Vagina (tissue), 2 donors: Measurements from ENCODE around the gene SORCS2. TPM values are rescaled to one million over a fixed set of nuclear protein-coding genes. Genes with fewer than 3 reads are reported as not detected.
A peak's percentile ranks its signal among the peaks of the same experiment; 100 is the strongest.

Source experiments
- DNase-seq, 2 donors: peaks; one replicate each; pipeline ENCODE4 v3.0.0-alpha.2; 2017; ENCODE audit errors: extremely low spot score in 2 of 2
- H3K27ac ChIP-seq: fragments of 200-600 bp; sonication (generic); one replicate; pipeline ENCODE4 v1.5.1; 2019
- H3K27me3 ChIP-seq: fragments of 200-600 bp; sonication (generic); one replicate; pipeline ENCODE4 v1.5.1; 2019
- H3K36me3 ChIP-seq, 2 donors: fragments of 200-600 bp; sonication (generic); one replicate each; pipeline ENCODE4 v1.5.1; 2017 to 2019
- H3K4me1 ChIP-seq: fragments of 200-600 bp; sonication (generic); one replicate; pipeline ENCODE4 v1.5.1; 2019
- H3K4me3 ChIP-seq, 2 donors: fragments of 200-600 bp; sonication (generic); 1 replicate in 1 of 2; 2 replicates in 1 of 2; pipeline ENCODE4 v1.5.1; 2016 to 2019
- H3K9me3 ChIP-seq: fragments of 200-600 bp; sonication (generic); one replicate; pipeline ENCODE4 v1.5.1; 2019
- POLR2A ChIP-seq, 2 donors: fragments of 450-650 bp; IDR thresholded peaks; one replicate each; pipeline ENCODE4 v1.6.1; 2017; ENCODE audit warnings: antibody characterized with exemption in 2 of 2, mild to moderate bottlenecking in 2 of 2, moderate library complexity in 2 of 2
- POLR2AphosphoS5 ChIP-seq, 2 donors: sonication (generic); formaldehyde crosslinking; IDR thresholded peaks; one replicate each; pipeline ENCODE4 v1.9.0; 2017; ENCODE audit warnings: antibody characterized with exemption in 2 of 2, mild to moderate bottlenecking in 2 of 2, low read depth in 1 of 2; ENCODE audit not compliant: insufficient read depth in 1 of 2
- intact Hi-C: fragments of 100-400 bp; cut with DNase I; formaldehyde crosslinking; loops from one replicate; pipeline ENCODE4 v1.15.1; 2023
- total RNA-seq: library from RNA; depleted of rRNA; stranded (reverse); fragments of >200 nt; gene quantifications from one replicate; pipeline ENCODE4 v1.2.3, GENCODE V29; 2016
- TF ChIP-seq, protein P1 (sequence below), 3 experiments: fragments of 450-650 bp in 2 of 3; fragments of 200-600 bp in 1 of 3; sonication (generic) in 1 of 3; IDR thresholded peaks; one replicate each; pipeline ENCODE4 v1.5.1; 2017 to 2019; ENCODE audit warnings: antibody characterized with exemption in 3 of 3, mild to moderate bottlenecking in 2 of 3, moderate library complexity in 2 of 3

SORCS2 gene
- total RNA-seq, 1 donor from 2014 or later: 5.4 TPM

DNA sequence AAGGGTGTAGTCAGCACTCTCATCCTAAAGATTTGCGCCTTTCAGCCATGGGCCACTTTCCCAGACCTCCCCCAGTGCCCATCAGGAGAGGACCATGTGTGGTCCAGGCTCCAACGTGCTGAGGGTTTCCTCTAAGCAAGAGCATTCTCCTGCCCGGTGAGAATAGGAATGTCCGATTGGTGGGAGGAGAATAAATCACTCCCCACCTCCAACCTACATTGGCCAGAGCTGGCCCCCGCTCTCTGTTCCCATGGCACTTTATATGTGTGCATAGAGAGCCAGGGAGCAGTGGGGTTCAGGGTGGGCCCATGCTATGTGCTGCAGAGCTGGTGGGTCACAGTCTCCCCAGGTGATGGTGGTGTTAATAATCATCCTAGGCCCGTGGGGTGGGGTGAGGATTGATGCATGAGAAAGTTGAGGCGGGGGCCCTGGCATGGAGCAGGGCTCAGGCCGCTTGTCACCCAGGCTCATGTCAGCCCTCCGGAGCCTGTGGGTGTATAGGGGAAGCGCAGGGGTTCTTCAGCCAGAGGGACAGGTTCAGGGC, 6.8 kb upstream of the SORCS2 start:
- no peaks in the 10 kb centered on the region for H3K9me3 ChIP-seq
- H3K27me3 ChIP-seq: no peaks in the 10 kb centered on the region
- intact Hi-C loops: no loop called here
- no peak overlapping the region for H3K27ac ChIP-seq
- no peaks in the 10 kb centered on the region for H3K36me3 ChIP-seq
- no peak for DNase-seq
- H3K4me3 ChIP-seq: no peak overlapping the region
- TF ChIP-seq POLR2A (IDR thresholded peaks at IDR 0.05): no peak
- no peak for TF ChIP-seq POLR2AphosphoS5 (IDR thresholded peaks at IDR 0.05; ENCODE audit: insufficient read depth in 1 of 2, low read depth in 1 of 2)
- TF ChIP-seq, protein P1, sequence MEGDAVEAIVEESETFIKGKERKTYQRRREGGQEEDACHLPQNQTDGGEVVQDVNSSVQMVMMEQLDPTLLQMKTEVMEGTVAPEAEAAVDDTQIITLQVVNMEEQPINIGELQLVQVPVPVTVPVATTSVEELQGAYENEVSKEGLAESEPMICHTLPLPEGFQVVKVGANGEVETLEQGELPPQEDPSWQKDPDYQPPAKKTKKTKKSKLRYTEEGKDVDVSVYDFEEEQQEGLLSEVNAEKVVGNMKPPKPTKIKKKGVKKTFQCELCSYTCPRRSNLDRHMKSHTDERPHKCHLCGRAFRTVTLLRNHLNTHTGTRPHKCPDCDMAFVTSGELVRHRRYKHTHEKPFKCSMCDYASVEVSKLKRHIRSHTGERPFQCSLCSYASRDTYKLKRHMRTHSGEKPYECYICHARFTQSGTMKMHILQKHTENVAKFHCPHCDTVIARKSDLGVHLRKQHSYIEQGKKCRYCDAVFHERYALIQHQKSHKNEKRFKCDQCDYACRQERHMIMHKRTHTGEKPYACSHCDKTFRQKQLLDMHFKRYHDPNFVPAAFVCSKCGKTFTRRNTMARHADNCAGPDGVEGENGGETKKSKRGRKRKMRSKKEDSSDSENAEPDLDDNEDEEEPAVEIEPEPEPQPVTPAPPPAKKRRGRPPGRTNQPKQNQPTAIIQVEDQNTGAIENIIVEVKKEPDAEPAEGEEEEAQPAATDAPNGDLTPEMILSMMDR (IDR thresholded peaks at IDR 0.05): no peak
- H3K4me1 ChIP-seq: no peaks in the 10 kb centered on the region

DNA sequence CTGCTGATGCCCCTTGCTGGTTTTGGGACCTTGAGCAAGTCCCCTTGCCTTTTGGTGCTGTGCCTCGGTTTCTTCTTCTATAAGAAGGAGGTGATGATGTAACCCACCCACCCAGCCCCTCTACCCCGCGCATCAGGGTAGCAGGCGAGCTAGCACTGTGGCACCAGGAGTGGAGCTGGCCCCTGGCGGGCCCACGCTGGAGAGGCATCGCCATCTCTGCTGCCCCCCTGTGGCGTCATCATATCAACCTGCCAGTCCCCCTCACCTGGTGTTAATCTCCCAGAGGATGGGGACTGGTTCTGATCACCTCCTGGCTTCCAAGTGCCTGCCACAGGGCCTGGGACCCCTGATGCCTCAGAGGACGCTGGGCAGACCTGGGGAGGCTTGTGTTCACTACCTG, 6.3 kb upstream of the SORCS2 start:
- Histone ChIP-seq H3K4me1 (no peaks in the 10 kb centered on the region), H3K4me3 (no peak overlapping the region), H3K27me3 (no peaks in the 10 kb centered on the region), H3K27ac (no peak overlapping the region), H3K9me3 (no peaks in the 10 kb centered on the region), H3K36me3 (no peaks in the 10 kb centered on the region)
- intact Hi-C loops: no loop called here
- no peak for DNase-seq
- TF ChIP-seq POLR2A (IDR thresholded peaks at IDR 0.05) (no peak), POLR2AphosphoS5 (IDR thresholded peaks at IDR 0.05; ENCODE audit: insufficient read depth in 1 of 2, low read depth in 1 of 2) (no peak)
- TF ChIP-seq, protein P1 (IDR thresholded peaks at IDR 0.05): no peak

DNA sequence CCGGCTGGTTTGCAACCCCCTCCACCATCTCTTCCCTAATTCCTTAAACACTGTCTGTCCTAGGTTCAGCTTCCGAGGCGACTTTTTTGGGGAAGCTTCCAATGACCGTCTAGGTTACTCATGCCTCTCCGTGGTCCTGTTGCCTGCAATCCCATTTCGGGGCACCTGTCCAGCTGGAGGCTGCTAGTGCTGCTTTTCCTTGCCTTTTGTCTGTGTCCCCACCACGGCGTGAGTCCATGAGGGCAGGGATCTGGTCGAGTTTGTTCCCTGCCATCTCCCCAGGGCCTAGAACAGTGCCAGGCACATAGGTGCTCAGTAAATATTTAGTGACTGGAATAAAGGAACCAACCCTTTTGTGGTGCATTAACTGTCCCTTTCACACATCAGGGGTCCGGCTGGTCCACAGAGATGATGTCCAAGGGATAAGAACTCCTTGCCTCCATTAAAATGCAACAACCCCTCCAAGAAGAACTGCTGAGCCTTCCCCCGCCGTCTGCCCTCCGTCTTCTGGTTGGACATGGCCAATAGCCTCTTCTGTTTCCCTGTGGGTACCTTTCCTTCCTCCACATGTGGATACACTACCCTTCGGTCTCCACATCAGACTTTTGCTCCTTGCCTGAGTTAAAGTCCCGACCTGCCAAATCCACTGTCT, 5.7 kb upstream of the SORCS2 start:
- intact Hi-C loops: no loop called here
- Histone ChIP-seq H3K27ac (no peak overlapping the region), H3K36me3 (no peaks in the 10 kb centered on the region), H3K4me3 (no peak overlapping the region), H3K27me3 (no peaks in the 10 kb centered on the region), H3K9me3 (no peaks in the 10 kb centered on the region), H3K4me1 (no peaks in the 10 kb centered on the region)
- no peak for TF ChIP-seq POLR2AphosphoS5 (IDR thresholded peaks at IDR 0.05; ENCODE audit: insufficient read depth in 1 of 2, low read depth in 1 of 2)
- TF ChIP-seq, protein P1 (IDR thresholded peaks at IDR 0.05): no peak
- no peak for TF ChIP-seq POLR2A (IDR thresholded peaks at IDR 0.05)
- DNase-seq: no peak

DNA sequence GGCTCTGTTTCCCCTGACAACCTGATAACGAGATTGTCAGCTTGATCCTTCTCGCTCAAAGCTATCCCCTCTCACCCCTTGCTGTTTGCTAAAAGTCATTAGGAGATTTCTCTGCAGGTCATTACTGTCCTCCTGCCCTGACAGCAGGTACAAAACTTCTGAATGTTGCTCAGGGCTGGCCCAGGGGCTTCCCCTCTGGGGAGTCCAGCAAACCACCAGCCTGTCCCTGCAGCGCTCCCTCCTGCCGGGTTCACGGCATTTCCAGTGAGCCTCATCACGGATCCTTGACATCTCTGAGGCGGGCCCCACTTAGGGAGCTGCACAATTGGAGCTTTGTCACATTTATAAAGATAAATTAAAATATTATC, 5.2 kb upstream of the SORCS2 start:
- H3K4me1 ChIP-seq: peaks cover 4% of the 10 kb centered on the region
- H3K36me3 ChIP-seq: no peaks in the 10 kb centered on the region
- no peak overlapping the region for H3K4me3 ChIP-seq
- TF ChIP-seq, protein P1 (IDR thresholded peaks at IDR 0.05): no peak
- no peak for TF ChIP-seq POLR2A (IDR thresholded peaks at IDR 0.05)
- TF ChIP-seq POLR2AphosphoS5 (IDR thresholded peaks at IDR 0.05; ENCODE audit: insufficient read depth in 1 of 2, low read depth in 1 of 2): no peak
- DNase-seq: peak in 1 of 2 donors; percentile 70
- intact Hi-C loops: no loop called here
- no peaks in the 10 kb centered on the region for H3K9me3 ChIP-seq
- no peaks in the 10 kb centered on the region for H3K27me3 ChIP-seq
- H3K27ac ChIP-seq: no peak overlapping the region

DNA sequence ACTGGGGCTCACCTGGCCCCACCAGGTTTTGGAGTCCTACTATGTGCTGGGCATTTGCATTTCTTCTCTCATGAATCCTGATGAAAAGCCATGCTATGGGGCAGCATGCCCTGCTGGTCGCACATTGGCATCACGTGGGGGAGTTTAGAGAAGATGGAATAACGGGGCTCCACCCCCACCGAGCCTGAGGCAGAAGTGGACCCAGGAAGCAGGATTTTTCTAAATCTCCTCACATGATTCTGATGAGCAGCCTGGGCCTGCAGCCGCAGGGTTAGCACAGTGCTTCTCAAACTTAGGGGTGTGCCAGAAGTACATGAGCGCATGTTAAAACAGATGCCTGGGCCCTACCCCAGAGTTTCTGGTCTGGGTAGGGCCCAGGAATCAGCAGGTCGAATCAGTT, 4.6 kb upstream of the SORCS2 start:
- Histone ChIP-seq H3K4me3 (no peak overlapping the region), H3K27me3 (no peaks in the 10 kb centered on the region), H3K36me3 (no peaks in the 10 kb centered on the region), H3K4me1 (peaks cover 4% of the 10 kb centered on the region), H3K27ac (no peak overlapping the region), H3K9me3 (no peaks in the 10 kb centered on the region)
- peak in 1 of 2 donors; percentile 47 for DNase-seq
- intact Hi-C loops: no loop called here
- TF ChIP-seq, protein P1 (IDR thresholded peaks at IDR 0.05): no peak
- TF ChIP-seq POLR2A (IDR thresholded peaks at IDR 0.05) (no peak), POLR2AphosphoS5 (IDR thresholded peaks at IDR 0.05; ENCODE audit: insufficient read depth in 1 of 2, low read depth in 1 of 2) (no peak)
